ENCODE data around the gene SLC9A1. TPM values are rescaled to one million over a fixed set of nuclear protein-coding genes. Genes with fewer than 3 reads are reported as not detected.
A peak's percentile ranks its signal among the peaks of the same experiment; 100 is the strongest.

SLC9A1 gene
- total and polyA plus RNA-seq, 12 donors = 3.1 to 49.0 (median 28.4) TPM

DNA sequence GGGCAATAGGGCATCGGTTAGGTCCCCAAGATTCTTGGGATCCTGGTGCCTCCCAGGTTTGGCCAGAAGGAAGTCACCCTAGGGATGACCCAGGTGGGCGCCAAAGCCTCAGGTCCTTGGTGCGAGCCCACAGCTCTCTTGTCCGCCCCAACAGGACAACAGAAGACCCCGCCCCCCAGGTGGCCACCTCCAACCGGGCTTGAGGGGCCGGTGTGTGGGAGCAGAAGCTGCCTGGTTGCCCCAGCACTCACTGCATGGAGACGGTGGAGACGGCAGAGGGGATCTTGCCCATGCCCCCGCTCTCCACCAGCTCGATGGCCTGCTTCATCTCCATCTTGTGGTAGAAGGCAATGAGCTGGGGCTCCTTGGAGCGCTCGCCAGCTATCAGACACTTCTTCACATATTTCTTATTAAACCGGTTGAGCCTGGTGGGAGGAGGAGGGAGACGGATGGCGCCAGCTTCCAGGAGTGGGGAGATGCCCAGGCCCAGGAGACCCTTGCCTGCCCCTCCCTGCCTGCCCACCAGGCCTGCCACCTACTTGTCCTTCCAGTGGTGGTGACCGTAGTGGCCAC, 52.7 kb downstream of the SLC9A1 start:
- DNase-seq = no peak
- 47 to 71% (median 70%) methylated on average over 2 to 17 of the region's 17 CpGs for WGBS, 4 donors
- Histone ChIP-seq H3K36me3 (replicated peaks in 1 of 2) (peaks cover 0 to 11% of the 10 kb centered on the region in 2 donors), H3K9me3 (replicated peaks in 1 of 3) (no peaks in the 10 kb centered on the region), H3K27ac (no peak overlapping the region), H3K4me3 (no peak overlapping the region), H3K4me1 (replicated peaks in 1 of 2) (peaks cover 6 to 14% of the 10 kb centered on the region in 2 donors), H3K27me3 (no peaks in the 10 kb centered on the region)
- no peak for TF ChIP-seq POLR2A (IDR thresholded peaks at IDR 0.05)
- TF ChIP-seq, protein P1, sequence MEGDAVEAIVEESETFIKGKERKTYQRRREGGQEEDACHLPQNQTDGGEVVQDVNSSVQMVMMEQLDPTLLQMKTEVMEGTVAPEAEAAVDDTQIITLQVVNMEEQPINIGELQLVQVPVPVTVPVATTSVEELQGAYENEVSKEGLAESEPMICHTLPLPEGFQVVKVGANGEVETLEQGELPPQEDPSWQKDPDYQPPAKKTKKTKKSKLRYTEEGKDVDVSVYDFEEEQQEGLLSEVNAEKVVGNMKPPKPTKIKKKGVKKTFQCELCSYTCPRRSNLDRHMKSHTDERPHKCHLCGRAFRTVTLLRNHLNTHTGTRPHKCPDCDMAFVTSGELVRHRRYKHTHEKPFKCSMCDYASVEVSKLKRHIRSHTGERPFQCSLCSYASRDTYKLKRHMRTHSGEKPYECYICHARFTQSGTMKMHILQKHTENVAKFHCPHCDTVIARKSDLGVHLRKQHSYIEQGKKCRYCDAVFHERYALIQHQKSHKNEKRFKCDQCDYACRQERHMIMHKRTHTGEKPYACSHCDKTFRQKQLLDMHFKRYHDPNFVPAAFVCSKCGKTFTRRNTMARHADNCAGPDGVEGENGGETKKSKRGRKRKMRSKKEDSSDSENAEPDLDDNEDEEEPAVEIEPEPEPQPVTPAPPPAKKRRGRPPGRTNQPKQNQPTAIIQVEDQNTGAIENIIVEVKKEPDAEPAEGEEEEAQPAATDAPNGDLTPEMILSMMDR (IDR thresholded peaks at IDR 0.05) = no peak
- intact Hi-C loops (cut with DNase I) = loop anchor here (2.0 to 10.0 kb wide), 4 partner anchors 93 to 195 kb away; no protein-coding TSS in a partner anchor

DNA sequence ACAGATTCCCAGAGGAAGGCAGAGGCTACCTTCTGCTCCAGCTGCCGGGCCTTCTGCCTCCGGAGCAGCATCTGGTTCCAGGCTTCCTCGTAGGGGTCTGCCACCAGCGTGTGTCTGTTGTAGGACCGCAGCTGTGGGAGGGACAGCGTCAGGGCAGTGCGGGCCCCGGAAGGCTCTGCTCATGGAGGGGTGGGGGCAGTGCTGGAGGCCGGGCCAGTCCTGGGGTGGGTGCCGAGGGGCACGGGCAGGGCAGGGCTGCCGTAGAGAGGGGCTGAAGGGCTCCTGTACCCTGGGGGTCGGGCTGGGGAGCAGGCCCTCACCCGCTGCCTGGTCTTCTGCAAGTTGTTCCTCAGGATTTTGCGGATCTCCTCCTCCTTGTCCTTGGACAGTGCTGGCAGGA, 53.2 kb downstream of the SLC9A1 start:
- Histone ChIP-seq H3K4me3 (no peak overlapping the region), H3K27me3 (no peaks in the 10 kb centered on the region), H3K9me3 (replicated peaks in 1 of 3) (no peaks in the 10 kb centered on the region), H3K27ac (no peak overlapping the region), H3K36me3 (replicated peaks in 1 of 2) (peaks cover 0 to 11% of the 10 kb centered on the region in 2 donors), H3K4me1 (replicated peaks in 1 of 2) (peaks cover 6 to 14% of the 10 kb centered on the region in 2 donors)
- WGBS, 4 donors = 91 to 100% (median 93%) methylated on average over 1 to 15 of the region's 15 CpGs
- intact Hi-C loops (cut with DNase I) = loop anchor here (2.0 to 10.0 kb wide), 4 partner anchors 93 to 196 kb away; no protein-coding TSS in a partner anchor
- no peak for TF ChIP-seq POLR2A (IDR thresholded peaks at IDR 0.05)
- TF ChIP-seq, protein P1 (IDR thresholded peaks at IDR 0.05) = no peak
- DNase-seq = no peak

DNA sequence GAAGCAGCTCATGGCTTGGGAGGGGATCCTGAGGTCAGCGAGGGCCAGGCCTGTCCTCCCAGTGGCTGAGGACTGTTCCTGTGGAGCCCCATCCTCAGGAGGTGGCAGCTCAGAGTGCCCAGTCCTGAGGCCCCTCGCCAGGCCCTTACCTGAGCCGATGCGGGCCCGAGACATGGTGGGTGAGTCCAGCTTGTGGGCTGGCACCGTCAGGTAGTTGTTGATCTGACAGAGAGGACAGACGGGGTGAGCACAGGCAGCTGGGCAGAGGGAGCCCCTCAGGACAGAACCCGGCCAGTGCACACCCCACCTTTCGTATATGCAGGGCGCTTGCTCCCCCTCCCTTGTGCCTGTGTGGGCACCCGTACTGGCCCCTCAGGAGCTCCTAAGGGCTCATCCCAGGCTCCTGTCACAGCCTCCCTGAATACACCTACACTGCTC, 53.9 kb downstream of the SLC9A1 start:
- Histone ChIP-seq H3K4me1 (replicated peaks in 1 of 2) (peaks cover 6 to 14% of the 10 kb centered on the region in 2 donors), H3K4me3 (no peak overlapping the region), H3K36me3 (replicated peaks in 1 of 2) (peaks cover 0 to 11% of the 10 kb centered on the region in 2 donors), H3K27me3 (no peaks in the 10 kb centered on the region), H3K9me3 (replicated peaks in 1 of 3) (no peaks in the 10 kb centered on the region), H3K27ac (peak overlapping the region in 2 of 5 donors; percentile 80 to 82)
- no peak for TF ChIP-seq POLR2A (IDR thresholded peaks at IDR 0.05)
- TF ChIP-seq, protein P1 (IDR thresholded peaks at IDR 0.05) = no peak
- 88 to 97% (median 96%) methylated on average over 9 to 11 of the region's 11 CpGs for WGBS, 4 donors
- DNase-seq = no peak
- intact Hi-C loops (cut with DNase I) = loop anchor here (5.0 to 10.0 kb wide), 3 partner anchors 94 to 196 kb away; no protein-coding TSS in a partner anchor

DNA sequence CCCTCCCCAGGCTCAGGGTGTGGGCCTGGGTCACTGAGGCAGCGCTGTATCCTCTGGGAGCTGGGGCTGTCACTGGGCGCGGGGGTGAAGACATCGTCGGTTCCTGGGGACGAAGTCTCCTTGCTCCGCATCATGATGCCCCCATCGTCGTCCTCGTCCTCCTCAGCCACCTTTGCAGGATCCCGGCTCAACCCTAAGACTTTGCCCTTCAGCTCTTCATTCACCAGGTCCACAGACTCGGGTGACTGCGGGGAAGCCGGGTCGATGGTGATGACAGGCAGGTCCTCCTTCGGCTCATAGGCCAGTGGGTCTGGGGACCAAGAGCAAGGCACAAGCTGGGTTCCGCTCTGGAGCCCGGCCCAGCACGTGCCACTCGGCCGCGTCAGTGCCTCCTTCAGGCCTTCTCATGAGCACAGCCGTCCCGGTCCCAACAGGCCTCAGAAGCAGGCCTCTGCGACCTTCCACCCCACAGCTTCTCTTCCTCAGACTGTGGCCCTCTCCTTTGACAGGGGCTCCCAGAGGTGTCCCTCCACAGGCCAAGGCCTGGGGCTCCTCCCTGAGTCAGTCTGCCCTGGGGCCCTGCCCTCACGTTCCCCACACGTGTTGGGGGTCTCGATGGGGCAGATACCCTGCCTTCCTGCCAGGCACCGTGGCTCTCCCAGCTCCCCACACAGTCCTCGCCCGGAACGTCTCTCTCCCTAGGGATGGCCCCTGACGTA, 54.4 kb downstream of the SLC9A1 start:
- WGBS, 4 donors = 87 to 92% (median 89%) methylated on average over 23 to 33 of the region's 33 CpGs
- no peaks in the 10 kb centered on the region for H3K27me3 ChIP-seq
- H3K9me3 ChIP-seq (replicated peaks in 1 of 3) = no peaks in the 10 kb centered on the region
- TF ChIP-seq POLR2A (IDR thresholded peaks at IDR 0.05) = no peak
- TF ChIP-seq, protein P1 (IDR thresholded peaks at IDR 0.05) = no peak
- H3K4me1 ChIP-seq (replicated peaks in 1 of 2) = peaks cover 6 to 14% of the 10 kb centered on the region in 2 donors
- H3K4me3 ChIP-seq = no peak overlapping the region
- intact Hi-C loops (cut with DNase I) = loop anchor here (5.0 to 10.0 kb wide), 3 partner anchors 94 to 197 kb away; no protein-coding TSS in a partner anchor
- peaks cover 0 to 11% of the 10 kb centered on the region in 2 donors for H3K36me3 ChIP-seq (replicated peaks in 1 of 2)
- DNase-seq = peak in 1 of 7 donors; percentile 58
- peak overlapping the region in 2 of 5 donors; percentile 80 to 82 for H3K27ac ChIP-seq

Data from adrenal gland (tissue), 12 donors.